ENCODE results near the gene SCRN2.

DNA sequence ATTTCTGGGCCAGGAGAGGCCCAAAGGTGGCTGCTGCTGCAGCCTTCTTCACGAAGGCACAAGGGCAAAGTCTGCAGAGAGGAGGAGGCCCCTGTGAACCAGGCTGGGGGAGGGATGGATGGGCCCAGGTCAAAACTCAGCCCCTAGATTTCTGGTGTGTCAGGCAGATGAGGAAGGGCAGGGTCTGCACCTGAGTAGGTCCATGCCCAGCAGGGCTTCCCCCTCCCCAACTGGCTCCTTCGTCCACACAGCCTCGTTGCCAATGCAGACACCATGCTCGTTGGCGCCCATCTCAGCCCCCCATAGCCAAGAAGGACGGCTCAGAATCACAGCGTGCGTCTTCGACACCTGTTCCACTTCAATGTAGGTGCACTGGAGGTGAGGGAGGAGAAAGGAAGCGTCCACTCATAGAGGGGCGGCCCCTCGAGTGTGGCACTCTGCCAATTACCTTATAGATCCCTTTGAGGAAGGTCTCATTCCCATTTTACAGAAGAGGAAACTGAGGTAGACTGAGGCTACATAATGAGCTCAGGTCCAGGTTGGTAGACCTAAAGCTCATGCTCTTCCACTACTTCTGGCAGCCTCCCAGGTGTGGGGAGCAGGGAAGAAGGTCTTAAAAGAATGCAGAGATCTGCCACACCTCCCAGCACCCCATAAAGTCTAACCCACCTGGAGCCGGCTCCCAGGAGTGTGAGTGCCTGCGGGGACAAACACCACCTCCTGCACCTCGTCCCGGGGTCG is 902 bp downstream of the SCRN2 start:
- TF ChIP-seq CTCF (IDR thresholded peaks at IDR 0.05) (no peak), EZH2phosphoT487 (IDR thresholded peaks at IDR 0.05) (no peak)
